ENCODE results near the gene SOS2.

DNA sequence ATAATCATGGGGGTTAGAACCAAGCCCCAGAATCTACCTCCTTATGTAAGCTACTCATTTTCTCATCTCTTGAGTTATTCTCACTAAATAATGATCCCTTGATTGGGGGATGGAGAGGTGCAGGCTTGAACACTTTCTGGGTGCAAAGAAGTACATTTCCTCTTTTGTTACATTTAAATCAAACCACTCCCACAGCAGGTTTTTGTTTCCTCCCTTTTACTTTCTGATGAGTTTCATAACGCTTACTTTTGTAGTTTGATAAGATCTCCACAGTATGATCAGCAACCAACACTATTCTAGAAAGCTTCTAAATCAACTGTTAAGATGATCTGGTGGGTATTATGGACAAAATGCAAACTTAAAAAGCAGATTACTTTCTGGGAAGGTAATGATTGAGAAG is 135.5 kb downstream of the SOS2 start:
- TF ChIP-seq, protein P1, sequence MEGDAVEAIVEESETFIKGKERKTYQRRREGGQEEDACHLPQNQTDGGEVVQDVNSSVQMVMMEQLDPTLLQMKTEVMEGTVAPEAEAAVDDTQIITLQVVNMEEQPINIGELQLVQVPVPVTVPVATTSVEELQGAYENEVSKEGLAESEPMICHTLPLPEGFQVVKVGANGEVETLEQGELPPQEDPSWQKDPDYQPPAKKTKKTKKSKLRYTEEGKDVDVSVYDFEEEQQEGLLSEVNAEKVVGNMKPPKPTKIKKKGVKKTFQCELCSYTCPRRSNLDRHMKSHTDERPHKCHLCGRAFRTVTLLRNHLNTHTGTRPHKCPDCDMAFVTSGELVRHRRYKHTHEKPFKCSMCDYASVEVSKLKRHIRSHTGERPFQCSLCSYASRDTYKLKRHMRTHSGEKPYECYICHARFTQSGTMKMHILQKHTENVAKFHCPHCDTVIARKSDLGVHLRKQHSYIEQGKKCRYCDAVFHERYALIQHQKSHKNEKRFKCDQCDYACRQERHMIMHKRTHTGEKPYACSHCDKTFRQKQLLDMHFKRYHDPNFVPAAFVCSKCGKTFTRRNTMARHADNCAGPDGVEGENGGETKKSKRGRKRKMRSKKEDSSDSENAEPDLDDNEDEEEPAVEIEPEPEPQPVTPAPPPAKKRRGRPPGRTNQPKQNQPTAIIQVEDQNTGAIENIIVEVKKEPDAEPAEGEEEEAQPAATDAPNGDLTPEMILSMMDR (IDR thresholded peaks at IDR 0.05): no peak
- no peak for TF ChIP-seq EZH2 (IDR thresholded peaks at IDR 0.05; ENCODE audit: borderline replicate concordance, insufficient read depth, low read depth, low read length, poor library complexity, severe bottlenecking)
